ENCODE results near the gene SAC3D1. TPM values are rescaled to one million over a fixed set of nuclear protein-coding genes. Genes with fewer than 3 reads are reported as not detected.

Gene SAC3D1
- total RNA-seq, 1 donor from 2014 or later: 12.6 TPM

Small RNA genes within 50 kb of the gene (microRNA-seq; reads per million reads assigned to microRNA genes)
- not detected for gene MIR6879 (ENCODE audit: borderline number of aligned reads)

Other genes starting within 250 kb of the SAC3D1 start
- gene MAP4K2, start 238.0 kb upstream of the SAC3D1 start, total RNA-seq: 29.1 TPM
- gene MEN1, start 230.7 kb upstream of the SAC3D1 start, total RNA-seq: 22.7 TPM
- gene CDC42BPG, start 196.6 kb upstream of the SAC3D1 start, total RNA-seq: 16.3 TPM
- 73.4 TPM for gene EHD1, start 162.6 kb upstream of the SAC3D1 start, total RNA-seq
- 21.7 TPM for gene ATG2A, start 124.0 kb upstream of the SAC3D1 start, total RNA-seq
- gene PPP2R5B, start 116.5 kb upstream of the SAC3D1 start, total RNA-seq: 23.9 TPM
- not detected for gene GPHA2, start 105.3 kb upstream of the SAC3D1 start, total RNA-seq
- gene MAJIN, start 69.1 kb upstream of the SAC3D1 start, total RNA-seq: not detected
- gene BATF2, start 44.2 kb upstream of the SAC3D1 start, total RNA-seq: 8.6 TPM
- gene ARL2, start 27.1 kb upstream of the SAC3D1 start, total RNA-seq: 74.1 TPM
- 25.4 TPM for gene SNX15, start 13.8 kb upstream of the SAC3D1 start, total RNA-seq
- 12.2 TPM for gene NAALADL1, start 17.3 kb downstream of the SAC3D1 start, total RNA-seq
- 2.8 TPM for gene CDCA5, start 42.8 kb downstream of the SAC3D1 start, total RNA-seq
- 29.0 TPM for gene ZFPL1, start 43.0 kb downstream of the SAC3D1 start, total RNA-seq
- gene VPS51, start 55.0 kb downstream of the SAC3D1 start, total RNA-seq: 94.9 TPM
- 38.8 TPM for gene TM7SF2, start 70.7 kb downstream of the SAC3D1 start, total RNA-seq
- 9.5 TPM for gene ZNHIT2, start 76.5 kb downstream of the SAC3D1 start, total RNA-seq
- 766 TPM for gene FAU, start 80.9 kb downstream of the SAC3D1 start, total RNA-seq
- 40.8 TPM for gene MRPL49, start 81.1 kb downstream of the SAC3D1 start, total RNA-seq
- gene SYVN1, start 93.3 kb downstream of the SAC3D1 start, total RNA-seq: 68.1 TPM
- not detected for gene SPDYC, start 129.0 kb downstream of the SAC3D1 start, total RNA-seq
- 176 TPM for gene CAPN1, start 140.7 kb downstream of the SAC3D1 start, total RNA-seq
- gene POLA2, start 220.8 kb downstream of the SAC3D1 start, total RNA-seq: 8.7 TPM